Stomach smooth muscle (tissue), 2 donors: ENCODE results near the gene MPST.

ENCODE experiments used
- H3K27ac ChIP-seq: one replicate; pipeline ENCODE4 v1.7.0; 2013; ENCODE audit warnings: mild to moderate bottlenecking, low read length, inconsistent platforms
- H3K27me3 ChIP-seq, 2 donors: one replicate each; pipeline ENCODE4 v1.7.0; 2013; ENCODE audit warnings: low read length in 2 of 2; ENCODE audit not compliant: insufficient read depth in 2 of 2, control insufficient read depth in 1 of 2
- H3K36me3 ChIP-seq, 2 donors: one replicate each; pipeline ENCODE4 v1.7.0; 2013; ENCODE audit warnings: low read length in 2 of 2; ENCODE audit not compliant: control insufficient read depth in 2 of 2, insufficient read depth in 2 of 2
- H3K4me1 ChIP-seq: one replicate; pipeline ENCODE4 v1.7.0; 2013; ENCODE audit warnings: low read length; ENCODE audit not compliant: control insufficient read depth, insufficient read depth
- H3K4me3 ChIP-seq, 2 donors: one replicate each; pipeline ENCODE4 v1.7.0; 2013; ENCODE audit warnings: low read length in 2 of 2
- H3K9ac ChIP-seq, 2 donors: one replicate each; pipeline ENCODE4 v1.7.0; 2013; ENCODE audit warnings: low read length in 2 of 2, mild to moderate bottlenecking in 1 of 2
- H3K9me3 ChIP-seq, 2 donors: one replicate each; pipeline ENCODE4 v1.7.0; 2013; ENCODE audit warnings: low read length in 2 of 2; ENCODE audit not compliant: control insufficient read depth in 2 of 2
- donor health status: healthy.
- donor health status: Pancreatic carcinoma.

Gene MPST

DNA sequence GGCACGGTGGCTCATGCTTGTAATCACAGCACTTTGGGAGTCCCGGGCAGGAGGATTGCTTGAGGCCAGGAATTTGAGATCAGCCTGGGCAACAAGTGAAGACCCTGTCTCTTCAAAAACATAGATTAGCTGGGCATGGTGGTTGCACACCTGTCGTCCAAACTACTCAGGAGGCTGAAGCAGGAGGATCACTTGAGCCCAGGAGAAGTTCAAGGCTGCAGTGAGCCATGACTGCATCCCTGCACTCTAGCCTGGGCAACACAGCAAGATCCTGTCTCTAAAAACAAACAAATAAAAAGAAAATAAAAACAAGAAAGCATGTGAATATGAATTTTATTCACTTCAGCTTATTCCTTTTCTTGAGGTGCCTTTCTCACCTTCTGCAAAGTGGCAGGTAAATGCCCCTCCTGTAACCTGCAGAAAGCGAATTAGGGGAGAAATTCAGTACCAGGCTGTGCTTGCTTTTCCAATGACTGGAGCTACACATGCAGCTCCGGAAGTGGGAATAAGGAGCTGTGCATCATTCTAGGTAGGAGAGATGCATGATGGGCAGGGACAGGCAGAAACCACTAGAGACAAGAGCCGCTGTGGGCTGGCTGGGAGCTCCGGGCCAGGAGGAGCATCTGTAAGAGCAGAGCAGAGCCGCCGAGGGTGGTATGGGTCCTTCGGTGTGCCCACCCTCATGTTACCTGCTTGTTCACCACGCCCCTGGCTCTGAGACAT is 17.3 kb downstream of the MPST start:
- Histone ChIP-seq H3K36me3 (no peaks in the 10 kb centered on the region), H3K4me3 (no peak overlapping the region), H3K27me3 (peaks cover 7 to 12% of the 10 kb centered on the region in 2 donors), H3K4me1 (no peaks in the 10 kb centered on the region), H3K27ac (no peak overlapping the region), H3K9ac (no peak overlapping the region), H3K9me3 (no peaks in the 10 kb centered on the region)

DNA sequence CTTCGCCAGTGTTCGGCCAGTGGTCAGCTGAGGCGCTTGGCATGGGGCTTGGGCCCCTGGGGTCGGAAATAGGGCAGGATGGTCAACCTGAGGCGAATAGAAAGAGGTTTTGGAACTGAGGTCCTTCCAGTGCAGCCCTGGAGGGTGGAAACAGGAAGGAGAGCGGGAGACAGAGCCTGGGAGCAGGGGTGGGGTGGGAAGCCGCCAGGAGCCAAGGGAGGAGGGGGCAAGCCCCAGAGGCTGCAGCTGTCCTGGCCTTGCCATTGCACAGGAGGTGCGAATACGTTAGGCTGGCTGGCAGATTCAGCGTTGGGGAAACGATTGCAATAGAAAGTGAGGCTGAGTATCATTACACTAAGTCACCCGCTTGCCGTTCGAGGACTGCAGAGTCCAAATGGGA is 18.1 kb downstream of the MPST start:
- H3K9me3 ChIP-seq = no peaks in the 10 kb centered on the region
- peaks cover 7 to 12% of the 10 kb centered on the region in 2 donors for H3K27me3 ChIP-seq
- no peaks in the 10 kb centered on the region for H3K4me1 ChIP-seq
- H3K27ac ChIP-seq = no peak overlapping the region
- no peak overlapping the region for H3K4me3 ChIP-seq
- H3K36me3 ChIP-seq = no peaks in the 10 kb centered on the region
- no peak overlapping the region for H3K9ac ChIP-seq

DNA sequence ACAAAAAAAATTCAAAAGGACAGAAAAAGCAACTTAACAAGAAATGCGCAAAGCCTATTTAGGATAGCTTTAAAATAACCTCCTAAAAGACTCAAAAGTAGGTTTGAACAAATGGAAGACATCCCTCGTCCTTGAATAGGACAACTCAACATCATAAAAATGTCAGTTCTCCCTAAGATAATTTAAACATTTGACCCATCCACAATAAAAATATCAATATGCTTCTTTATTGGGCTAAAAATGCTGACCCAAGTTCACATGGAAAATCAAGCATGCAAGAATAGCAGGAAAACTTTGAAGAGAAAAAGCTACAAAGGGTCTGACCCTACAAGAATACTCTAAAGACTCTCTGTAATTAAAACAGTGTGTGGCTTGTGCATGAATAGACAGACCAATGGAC is 19.9 kb downstream of the MPST start:
- Histone ChIP-seq H3K4me3 (no peak overlapping the region), H3K36me3 (no peaks in the 10 kb centered on the region), H3K27ac (no peak overlapping the region), H3K9me3 (no peaks in the 10 kb centered on the region), H3K4me1 (no peaks in the 10 kb centered on the region), H3K27me3 (peaks cover 9 to 12% of the 10 kb centered on the region in 2 donors), H3K9ac (no peak overlapping the region)

DNA sequence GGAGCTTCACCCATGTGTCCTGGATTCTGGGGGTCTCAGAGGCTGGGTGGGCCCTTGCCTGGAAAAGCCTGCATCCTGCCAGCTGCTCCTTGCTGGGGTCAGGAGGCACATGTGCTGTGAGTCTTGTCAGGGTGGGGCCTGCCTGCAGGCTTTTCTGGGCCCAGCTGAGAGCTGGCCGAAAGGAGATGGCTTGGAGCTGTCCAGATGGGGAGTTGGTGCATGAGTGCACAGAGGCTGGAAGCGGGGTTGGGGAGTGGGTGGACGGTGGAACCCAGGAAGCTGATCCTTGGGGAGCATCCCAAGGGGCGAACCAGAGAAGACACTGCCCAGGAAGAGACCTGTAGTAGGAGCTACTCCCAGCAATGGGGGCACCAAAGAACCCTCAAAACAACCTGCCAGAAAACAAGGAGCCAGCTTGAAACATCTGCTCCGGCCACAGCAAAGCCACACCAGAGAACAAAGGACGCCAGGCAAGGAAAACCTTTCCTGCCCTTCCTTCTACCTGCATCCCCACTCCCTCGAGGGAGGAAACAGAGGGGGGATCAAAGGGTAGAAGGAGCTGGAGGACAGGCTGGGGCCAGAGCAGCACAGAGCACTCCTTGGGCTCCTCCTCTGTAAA is 23.8 kb downstream of the MPST start:
- Histone ChIP-seq H3K27me3 (peaks cover 0 to 2% of the 10 kb centered on the region in 2 donors), H3K4me1 (no peaks in the 10 kb centered on the region), H3K9me3 (no peaks in the 10 kb centered on the region), H3K4me3 (no peak overlapping the region), H3K27ac (no peak overlapping the region), H3K36me3 (no peaks in the 10 kb centered on the region), H3K9ac (no peak overlapping the region)

DNA sequence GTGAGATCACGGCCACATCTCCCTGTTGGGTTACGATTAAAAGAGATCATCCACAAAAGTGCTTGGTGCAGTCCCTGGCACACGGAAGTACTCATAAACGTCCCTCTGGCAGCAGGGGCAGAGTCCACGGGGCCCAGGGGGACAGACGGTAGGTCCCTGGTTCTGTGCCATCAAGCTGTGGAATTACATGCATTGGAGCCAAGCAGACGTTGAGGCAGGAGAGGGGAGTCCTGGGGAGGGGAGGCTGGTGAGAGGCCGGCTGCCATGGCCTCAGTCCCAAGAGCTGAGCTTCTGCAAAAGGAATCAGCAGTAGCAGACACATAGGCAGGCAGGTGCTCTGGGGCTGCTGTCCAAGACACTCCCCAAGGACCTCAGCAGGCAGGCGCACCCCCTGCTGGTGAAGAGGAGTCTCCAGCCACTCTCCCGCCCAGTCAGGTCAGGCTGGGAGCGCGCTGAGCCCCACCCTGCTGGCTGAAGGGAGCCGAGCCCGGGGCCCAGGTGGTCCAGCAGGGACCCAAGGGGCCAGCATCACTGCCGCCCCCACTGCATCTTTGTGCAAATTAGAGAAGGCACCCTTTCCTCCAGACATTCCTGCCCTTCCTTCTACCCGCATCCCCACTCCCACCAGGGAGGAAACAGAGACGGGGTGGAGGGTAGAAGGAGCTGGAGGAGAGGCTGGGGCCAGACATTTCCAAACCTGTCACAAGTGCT is 24.4 kb downstream of the MPST start:
- no peak overlapping the region for H3K27ac ChIP-seq
- no peaks in the 10 kb centered on the region for H3K9me3 ChIP-seq
- no peaks in the 10 kb centered on the region for H3K4me1 ChIP-seq
- peaks cover 0 to 2% of the 10 kb centered on the region in 2 donors for H3K27me3 ChIP-seq
- no peak overlapping the region for H3K4me3 ChIP-seq
- no peak overlapping the region for H3K9ac ChIP-seq
- no peaks in the 10 kb centered on the region for H3K36me3 ChIP-seq

DNA sequence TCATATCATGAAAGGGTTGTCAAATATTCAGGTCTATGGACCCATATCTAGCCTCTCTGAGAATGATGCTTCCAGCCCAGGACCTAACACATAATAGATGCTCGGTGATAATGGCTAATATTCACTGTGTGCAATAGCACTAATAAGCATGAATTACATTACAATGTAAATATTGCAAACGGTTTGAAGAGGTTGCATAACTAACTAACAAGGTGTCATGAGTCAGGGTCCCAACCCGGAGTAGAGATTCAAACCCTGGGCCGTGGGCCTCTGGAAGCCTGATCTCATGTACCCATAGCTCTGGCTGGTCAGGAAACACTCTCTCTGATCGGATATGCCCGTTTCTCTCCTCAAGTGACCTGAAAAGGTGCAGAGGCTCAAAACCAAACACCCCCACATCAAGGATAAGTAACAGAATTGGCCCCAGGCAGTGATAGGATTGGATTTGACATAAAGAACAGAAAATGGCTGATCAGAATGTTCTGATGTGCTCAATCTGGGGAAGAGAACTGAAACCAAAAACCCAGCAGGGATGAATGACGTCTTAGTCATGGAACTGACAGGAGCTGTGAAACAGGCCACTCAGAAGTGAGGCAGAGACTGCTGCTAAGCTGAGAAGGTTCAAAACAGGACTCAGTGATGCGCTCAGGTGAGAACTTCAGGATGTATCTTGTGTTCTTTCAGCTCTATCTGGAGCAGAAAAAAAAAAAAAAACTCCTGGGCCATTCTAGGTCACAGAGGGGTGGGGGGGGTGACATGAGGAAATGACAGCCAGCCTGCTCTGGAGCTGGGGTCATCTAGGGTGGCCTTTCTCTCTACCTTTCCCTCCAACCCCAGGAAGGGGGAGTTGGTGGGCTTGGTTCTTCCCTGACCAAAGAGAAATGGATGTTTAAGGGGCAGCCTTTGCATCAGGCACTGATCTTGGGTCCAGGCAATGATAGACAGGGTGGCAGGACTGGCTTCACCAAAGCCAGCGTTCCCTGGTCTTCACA is 25.4 kb downstream of the MPST start:
- Histone ChIP-seq H3K36me3 (no peaks in the 10 kb centered on the region), H3K4me3 (no peak overlapping the region), H3K27ac (no peak overlapping the region), H3K9ac (no peak overlapping the region), H3K27me3 (peaks cover 0 to 2% of the 10 kb centered on the region in 2 donors), H3K4me1 (no peaks in the 10 kb centered on the region), H3K9me3 (no peaks in the 10 kb centered on the region)

GRCh38 chr22:37045958-37046357 is 26.4 kb downstream of the MPST start:
- no peak overlapping the region for H3K4me3 ChIP-seq
- no peak overlapping the region for H3K9ac ChIP-seq
- H3K27ac ChIP-seq = no peak overlapping the region
- no peaks in the 10 kb centered on the region for H3K9me3 ChIP-seq
- no peaks in the 10 kb centered on the region for H3K36me3 ChIP-seq
- H3K4me1 ChIP-seq = no peaks in the 10 kb centered on the region
- H3K27me3 ChIP-seq = peaks cover 0 to 2% of the 10 kb centered on the region in 2 donors

DNA sequence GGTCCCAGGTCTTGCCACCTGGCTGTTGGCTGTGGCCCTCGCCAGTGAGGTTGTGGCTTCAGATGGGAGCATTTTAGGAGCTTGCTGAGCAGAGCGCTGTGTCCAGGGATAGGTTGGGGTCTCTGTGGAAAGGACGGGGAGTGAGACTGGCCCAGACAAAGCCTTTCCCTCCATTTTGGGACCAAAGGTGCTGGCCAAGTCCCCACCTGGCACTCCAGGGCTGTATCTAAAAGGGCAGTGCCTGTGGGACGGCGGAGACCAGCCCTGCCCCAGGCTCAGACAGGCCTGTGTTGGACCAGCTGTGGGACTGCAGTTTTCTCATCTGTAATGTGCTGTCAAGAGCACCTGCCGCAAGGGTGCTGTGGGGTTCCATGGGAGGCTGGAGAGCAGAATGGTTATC is 27.0 kb downstream of the MPST start:
- Histone ChIP-seq H3K36me3 (no peaks in the 10 kb centered on the region), H3K9me3 (no peaks in the 10 kb centered on the region), H3K27ac (no peak overlapping the region), H3K27me3 (peaks cover 0 to 2% of the 10 kb centered on the region in 2 donors), H3K4me1 (no peaks in the 10 kb centered on the region), H3K9ac (no peak overlapping the region), H3K4me3 (no peak overlapping the region)

- H3K36me3 ChIP-seq = no peaks in the 10 kb centered on the region
- H3K27me3 ChIP-seq = peaks cover 0 to 2% of the 10 kb centered on the region in 2 donors
- no peak overlapping the region for H3K4me3 ChIP-seq
- H3K4me1 ChIP-seq = peaks cover 2% of the 10 kb centered on the region
- no peaks in the 10 kb centered on the region for H3K9me3 ChIP-seq
- H3K27ac ChIP-seq = no peak overlapping the region
- no peak overlapping the region for H3K9ac ChIP-seq
Observed at GRCh38 chr22:37047006-37047405, 27.5 kb downstream of the MPST start.

DNA sequence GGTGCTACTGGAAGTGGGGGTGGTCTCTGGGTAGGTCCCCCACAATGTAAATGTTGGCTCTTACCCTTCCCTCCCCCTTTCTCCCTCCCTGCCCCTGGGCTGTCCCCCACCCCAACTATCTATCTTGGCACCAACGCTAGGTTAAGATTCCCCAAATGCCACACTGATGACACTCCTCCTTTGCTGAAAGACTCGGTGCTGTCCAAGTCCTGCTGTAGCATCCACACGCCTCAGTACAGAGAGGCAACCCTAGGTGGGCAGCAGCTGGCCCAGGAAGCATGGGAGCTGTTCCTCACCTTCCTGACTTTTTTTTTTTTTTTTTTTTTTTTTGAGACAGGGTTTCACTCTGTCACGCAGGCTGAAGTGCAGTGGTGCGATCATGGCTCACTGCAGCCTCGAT is 28.6 kb downstream of the MPST start:
- Histone ChIP-seq H3K9ac (no peak overlapping the region), H3K4me3 (no peak overlapping the region), H3K9me3 (no peaks in the 10 kb centered on the region), H3K27ac (no peak overlapping the region), H3K27me3 (peaks cover 0 to 2% of the 10 kb centered on the region in 2 donors), H3K36me3 (no peaks in the 10 kb centered on the region), H3K4me1 (peaks cover 7% of the 10 kb centered on the region)
